NCI-H2081 (cell line): ENCODE measurements around the gene LRP2BP.
A peak's percentile ranks its signal among the peaks of the same experiment; 100 is the strongest.

Source experiments
- DNase-seq, 2 experiments: peaks; one replicate each; lab custom pipeline; 2025; lab: John Stamatoyannopoulos, UW

LRP2BP gene

DNA sequence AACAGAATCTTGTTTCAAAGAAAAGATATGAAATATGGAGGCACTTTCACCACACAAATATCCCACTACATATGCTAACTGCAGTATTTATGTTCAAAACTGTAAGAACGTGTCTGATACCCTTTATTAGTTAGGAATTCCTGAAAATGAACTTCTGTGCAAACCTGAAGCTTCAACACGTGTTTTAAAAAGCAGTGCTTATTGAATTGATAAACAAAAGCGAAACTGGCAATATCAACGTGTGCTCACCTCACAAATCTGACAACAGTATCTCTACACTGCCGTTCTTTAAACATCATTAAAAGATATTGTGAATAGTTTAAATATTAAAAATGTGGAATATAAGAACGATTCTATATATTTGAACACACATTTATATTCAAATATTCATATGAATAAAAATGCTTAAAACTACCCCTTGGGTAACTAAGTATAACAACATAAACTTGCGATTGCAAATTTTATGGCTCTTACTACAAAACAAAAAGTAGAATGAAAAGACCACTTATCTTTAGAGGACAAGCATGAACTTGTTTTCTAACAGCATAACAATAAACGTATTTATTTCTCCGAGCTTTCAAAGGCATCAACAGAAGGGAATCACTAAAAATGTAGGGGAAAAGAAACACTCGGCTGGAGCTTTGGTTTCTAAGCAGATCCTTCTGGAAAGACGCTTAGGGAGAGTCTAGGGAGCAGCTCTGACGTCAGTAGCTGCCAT lies at the start of gene LRP2BP:
LRP2BP (minus strand) TSS at position 687 of the 718 bp plus-strand sequence. CDS start 17,738 bp downstream, outside the sequence.
- DNase-seq = no peak

DNA sequence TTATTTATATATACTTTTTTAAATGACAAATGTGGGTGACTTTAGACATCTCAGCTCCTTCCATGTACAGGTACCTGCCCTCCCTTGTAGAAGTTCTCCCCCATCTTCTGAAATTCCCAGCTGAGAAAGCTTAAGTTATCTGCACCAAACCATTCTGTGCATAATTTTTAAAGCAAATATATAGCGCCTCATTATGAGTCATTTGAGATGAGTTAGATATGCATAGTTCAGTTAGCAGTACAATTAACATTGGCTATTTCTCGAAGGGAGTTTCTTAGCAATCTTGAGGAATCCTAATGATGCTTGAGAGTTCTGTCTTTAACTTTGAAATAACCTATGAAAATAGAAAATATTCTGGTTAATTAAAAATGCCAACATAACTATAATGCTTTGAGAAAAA lies 49.5 kb upstream of the LRP2BP start:
- no peak for DNase-seq

DNA sequence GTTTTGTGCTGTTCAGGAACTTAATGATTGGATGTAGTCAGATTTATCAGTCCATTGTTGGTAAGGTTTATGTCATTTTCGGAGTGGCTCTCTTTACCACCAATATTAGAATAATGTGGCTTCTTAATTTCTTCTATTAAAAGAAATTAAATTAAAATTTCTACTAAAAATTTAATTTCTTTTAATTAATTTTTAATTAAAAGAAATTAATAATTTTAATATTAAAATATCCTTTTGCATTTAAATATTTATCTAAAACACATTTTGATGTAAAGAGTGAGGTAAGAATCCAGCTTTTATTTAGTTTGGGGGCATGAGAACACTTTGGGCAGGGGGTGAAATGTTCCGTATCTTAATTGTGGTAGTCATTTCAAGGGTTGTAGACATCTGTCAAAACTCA lies 45.8 kb upstream of the LRP2BP start:
- DNase-seq = no peak

DNA sequence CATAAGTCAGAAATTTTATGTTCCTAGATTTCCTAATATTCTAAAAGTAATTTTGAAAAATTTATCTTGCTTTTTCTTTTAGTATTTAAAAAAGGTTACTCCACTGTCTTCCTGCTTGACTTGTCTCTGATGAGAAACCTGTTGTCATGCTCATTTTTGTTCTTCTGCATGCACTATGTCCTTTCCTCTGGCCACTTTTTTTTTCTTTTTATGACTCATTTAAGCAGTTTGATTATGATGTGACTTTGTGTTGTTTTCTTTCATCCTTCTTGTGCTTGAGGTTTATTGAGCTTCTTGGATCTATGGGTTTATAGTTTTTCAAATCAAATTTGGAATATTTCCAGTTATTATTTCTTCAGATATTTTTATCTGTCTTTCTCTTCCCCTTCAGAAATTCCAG lies 42.1 kb upstream of the LRP2BP start:
- DNase-seq = no peak

DNA sequence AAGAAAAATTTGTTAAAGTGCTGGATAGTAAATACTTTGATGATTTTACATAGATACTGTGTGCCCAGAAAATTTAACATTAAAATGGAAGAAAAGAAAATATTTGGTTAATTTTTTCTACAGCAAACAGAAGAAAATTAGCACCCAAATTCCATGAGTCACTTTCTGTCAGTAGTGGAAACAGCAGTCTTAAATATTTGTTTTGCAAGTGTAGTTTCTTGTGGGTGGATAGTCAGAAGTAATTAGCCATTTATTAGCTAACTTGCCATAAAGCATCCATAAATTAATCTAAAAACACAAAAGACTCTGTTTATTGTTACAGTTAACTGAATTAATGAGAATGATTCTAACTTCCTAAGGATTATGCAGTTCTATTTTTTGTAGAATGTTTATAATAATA lies 39.7 kb upstream of the LRP2BP start:
- DNase-seq = no peak

DNA sequence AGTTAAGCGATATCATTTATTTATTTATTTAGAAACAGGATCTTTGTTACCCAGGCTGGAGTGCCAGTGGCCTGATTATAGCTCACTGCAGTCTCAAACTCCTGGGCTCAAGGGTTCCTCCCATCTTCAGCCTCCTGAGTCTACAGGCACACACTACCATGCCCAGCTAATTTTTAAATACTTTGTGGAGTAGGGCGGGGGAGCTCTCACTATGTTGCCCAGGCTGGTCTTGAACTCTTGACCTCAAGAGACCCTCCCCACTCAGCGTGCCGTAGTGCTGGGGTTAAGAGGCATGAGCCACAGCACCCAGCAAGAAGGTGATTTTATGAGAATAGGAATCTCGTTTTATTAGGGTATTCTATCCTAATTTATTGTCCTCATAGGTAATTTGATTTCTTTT lies 33.9 kb upstream of the LRP2BP start:
- DNase-seq = no peak

DNA sequence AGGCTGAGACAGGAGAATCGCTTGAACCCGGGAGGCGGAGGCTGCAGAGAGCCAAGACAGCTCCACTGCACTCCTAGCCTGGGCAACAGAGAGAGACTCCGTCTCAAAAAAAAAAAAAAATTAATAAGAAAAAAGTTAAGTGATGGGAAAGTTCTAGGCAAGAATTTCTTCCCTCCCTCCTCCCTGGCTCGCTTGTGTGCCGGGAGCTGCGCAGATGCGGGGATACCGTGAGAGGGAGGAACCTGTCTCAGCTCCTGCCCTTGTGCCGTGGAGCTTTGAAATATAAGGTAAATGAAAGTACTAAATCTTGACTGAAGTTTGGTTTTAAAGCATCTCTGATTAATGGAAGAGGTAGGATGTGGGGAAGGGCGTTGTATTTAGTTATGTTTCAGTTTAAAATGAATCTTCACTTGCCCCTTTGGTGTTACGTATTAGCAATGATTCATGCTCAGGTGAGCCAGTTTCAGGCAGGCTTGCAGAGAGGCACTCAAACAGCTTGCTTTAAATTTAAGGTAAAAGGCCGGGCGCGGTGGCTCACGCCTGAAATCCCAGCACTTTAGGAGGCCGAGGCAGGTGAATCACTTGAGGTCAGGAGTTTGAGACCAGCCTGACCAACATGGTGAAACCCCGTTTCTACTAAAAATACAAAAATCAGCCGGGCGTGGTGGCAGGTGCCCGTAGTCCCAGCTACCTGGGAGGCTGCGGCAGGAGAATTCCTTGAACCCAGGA lies 31.4 kb upstream of the LRP2BP start:
- no peak for DNase-seq

DNA sequence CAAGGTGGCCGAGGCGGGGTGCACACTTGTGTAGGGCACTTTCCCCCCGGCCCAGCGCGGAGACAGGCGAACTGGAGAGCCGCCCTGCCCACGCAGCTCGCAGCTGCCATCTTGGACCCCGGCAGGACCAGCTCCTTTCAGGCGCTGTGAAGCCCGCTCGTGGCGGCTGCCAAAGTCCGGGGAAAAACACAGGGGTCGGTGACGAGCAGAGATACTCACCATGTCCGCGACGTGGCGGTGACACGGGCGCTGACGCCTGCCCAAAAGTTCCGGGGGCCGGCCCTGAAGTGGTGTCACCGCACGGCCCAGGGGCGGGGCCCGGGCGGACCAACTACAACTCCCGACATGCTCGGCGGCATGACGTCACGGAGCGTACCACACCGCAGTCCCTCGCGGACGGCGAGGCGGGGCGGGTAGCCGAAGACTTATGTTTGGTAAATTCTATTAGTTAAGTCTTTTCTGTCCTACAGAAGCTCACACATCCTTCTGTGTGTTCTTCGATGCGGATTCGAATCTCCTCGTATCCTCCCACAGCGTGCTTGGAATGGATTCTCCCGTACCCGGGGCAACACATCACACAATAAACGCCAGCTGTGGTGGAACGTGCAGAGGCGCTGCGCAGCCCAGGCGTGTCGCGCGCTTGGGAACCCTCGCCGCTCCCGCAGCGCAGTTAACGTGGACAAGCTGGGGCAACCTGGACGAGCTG lies 30.1 kb upstream of the LRP2BP start, which contains the start of gene UFSP2:
UFSP2 (minus strand) TSS at position 318 of the 706 bp plus-strand sequence; CDS start at position 222, 96 bp downstream.
- DNase-seq = peak; percentile 67 to 79

DNA sequence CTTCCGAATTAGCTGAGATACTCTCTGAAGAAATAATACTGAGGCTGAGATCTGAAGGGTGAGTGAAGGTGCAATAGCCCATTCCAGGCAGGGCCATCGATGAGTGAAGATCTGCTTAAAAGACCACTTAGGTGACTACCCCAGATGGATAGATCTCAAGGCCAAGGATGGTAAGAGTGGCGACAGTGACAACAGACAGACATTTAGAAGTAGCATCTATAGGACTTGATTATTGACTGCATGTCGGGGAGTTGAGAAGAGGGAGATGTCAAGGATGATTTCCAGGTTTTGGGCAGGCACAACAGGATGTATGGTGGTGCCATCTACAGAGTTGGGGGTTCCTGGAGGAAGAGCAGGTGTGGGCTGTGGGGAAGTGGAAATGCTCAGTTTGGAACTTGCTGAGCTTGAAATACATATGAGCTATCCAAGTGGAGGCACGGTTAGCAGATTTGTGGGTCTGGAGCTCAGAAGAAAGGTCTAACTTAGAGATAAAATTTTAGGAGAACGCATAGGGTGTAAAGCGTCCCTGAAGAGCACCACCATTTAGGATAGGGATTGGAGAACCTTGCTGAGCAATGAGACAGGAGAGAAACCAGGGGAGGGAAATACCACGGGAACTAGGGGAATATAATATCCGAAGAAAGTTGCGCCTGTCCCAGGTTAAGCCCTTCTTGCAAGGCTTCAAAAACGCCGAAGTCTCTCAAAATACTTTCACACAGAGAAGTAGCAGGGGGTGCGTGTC lies 29.4 kb upstream of the LRP2BP start:
- no peak for DNase-seq

DNA sequence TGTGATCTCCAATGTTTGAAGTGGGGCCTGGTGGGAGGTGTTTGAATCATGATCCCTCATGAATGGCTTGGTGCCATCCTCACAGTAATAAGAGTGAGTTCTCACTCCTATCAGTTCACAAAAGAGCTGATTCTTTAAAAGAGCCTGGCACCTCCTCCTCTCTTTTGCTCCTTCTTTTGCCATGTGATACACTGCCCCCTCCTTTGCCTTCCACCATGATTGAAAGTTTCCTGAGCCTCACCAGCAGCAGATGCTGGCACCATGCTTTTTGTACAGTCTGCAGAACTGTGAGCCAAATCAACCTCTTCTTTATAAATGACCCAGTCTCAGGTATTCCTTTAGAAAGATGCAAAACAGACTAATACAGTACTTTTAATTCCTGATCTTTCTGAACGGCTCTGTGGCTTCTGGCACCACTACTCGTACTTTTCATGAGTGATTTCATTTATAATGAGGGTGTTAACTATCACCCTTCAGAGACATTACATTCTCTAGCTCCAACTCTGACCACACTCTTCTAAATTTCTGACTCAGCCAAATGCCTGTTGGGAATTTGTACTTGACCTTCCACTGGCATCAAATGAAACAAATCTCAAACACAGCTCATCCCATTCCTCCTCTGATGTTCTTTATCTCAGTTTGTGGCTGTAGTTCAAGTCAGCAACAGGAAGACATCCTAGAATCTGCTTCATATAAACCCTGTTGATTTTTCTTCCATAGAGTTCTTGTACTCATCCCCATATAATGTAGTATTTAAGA lies 25.8 kb upstream of the LRP2BP start:
- DNase-seq = no peak

DNA sequence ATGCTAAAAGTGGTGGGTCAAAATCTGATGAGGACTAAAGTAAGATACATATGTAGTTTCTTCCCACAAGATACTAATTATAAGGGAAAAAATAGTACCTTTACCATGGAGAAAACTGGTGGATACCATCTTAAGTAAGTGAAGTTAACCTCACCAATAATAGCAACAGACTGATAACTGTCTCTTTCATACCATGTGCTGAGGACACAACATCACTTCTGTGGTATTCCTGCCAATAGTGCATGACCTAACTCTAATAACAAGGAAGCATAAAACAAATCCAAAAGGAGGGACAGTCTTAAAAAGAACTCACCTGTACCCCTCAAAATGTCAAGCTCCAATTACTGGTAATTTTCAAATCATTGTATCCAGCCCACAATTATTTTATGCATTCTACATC lies 21.2 kb upstream of the LRP2BP start:
- no peak for DNase-seq

DNA sequence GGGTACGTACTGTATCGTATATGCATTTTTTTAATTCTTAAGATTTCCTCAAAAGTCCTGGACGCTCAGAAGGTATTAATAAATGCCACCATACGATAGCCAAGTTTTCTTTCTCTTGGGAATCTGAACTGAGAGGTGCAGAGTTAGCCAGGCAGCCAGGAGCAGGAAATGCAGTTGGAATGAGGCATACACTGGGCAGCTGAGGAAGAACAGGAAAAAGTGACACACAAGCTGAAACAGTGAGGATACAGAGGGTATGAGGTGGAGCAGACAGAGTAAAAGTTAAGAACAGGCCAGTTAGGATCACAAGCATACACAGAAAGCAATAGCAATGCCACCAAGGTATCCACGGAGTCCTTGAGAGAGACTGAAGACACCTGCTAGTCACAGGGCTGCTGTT lies 16.7 kb upstream of the LRP2BP start:
- no peak for DNase-seq

DNA sequence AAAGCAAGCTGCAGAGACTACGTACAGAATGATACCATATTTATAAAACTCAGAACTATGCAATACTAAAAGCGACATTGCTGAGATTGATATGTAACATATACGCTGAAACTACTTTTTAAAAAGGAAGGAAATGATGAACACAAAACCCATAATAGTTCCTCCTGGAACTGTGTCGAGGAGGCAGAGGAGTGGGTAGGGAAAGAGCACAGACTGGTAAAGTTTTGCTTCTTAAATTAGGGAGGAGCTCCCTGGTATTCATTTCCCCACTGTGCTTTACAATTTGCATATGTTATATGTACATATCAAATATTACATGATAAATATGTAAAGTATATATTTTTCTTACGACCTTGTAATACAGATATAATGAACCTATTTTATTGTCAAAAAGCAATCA lies 16.1 kb upstream of the LRP2BP start:
- no peak for DNase-seq

DNA sequence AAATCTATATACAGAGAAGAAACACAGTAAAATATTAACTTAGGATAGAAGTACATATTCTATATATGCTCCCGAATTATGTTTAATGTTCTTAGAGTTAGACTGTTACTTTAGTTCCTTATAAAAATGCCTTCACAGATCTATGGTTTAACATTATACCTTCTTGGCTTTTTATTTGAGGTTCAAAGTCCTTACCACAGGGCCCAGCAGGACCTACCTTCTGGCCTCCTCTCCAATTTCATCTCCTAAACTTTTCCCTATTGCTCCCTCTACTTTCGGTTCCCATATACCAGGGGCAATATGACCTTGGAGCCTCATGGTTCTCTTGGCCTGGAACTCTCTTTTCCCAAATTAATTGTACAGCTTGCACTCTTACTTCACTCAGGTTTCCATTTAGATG lies 12.7 kb upstream of the LRP2BP start:
- no peak for DNase-seq

DNA sequence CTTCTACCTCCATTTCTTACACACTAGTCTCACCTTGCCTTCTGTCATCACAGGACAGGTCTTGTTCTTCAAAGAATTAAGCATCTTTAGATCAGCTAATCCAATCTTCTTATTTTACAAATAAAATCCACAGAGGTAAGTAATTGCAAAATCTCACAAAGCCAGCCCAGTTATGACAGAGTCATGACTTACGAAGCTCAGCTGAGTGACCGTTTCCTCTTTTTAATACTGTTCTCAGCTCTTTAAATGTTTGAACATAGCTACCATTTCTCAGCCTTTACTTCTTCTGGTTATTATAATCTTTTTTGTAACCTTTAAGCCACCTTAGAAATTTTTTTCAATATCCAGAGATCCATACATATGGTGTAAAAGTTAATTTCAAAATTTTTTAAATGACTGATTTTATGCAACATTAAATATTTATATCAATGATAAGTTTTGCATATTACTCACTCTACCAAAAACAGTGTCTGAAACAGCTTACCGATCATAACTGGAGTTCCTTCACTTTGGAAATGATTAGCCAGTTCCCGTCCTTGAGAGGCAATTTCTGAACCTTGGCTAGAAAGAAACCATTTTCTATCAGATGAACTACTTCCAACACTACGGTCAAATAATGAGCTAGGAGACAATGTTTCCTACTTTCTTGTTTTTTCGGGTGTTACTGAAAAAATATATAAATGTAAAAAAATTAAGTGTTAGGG lies 9.7 kb upstream of the LRP2BP start:
- no peak for DNase-seq

DNA sequence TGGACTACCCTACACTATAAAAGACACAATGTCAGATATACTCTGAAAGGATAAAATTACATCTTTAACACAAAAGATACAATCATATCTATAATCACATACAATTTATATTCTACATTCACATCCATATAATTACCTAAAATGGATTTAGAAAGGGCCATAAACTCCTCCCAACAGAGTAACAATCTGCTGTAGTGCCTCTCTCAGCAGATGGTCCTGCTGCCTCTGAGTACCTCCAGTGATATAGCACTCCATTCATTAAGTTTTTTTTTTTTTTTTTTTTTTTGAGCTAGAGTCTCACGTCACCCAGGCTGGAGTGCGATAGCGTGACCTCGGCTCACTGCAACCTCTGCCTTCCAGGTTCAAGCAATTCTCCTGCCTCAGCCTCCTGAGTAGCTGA lies 8.3 kb upstream of the LRP2BP start:
- DNase-seq = no peak

DNA sequence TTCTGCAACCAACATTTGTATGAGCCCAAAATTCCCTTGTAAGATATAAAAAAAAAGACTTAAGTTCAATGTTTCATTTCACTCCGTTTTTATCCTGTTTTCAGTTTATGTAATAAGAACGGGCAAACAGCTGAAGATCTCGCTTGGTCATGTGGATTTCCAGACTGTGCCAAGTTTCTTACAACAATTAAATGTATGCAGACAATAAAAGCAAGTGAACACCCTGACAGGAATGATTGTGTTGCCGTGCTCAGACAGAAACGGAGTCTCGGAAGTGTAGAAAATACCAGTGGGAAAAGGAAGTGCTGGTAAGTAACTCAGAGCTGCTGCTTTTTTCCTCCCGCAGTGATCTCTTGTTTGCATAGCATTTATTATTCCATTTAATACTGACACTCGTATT lies 3.7 kb upstream of the LRP2BP start:
- DNase-seq = peak in 1 of 2 experiments; percentile 2

DNA sequence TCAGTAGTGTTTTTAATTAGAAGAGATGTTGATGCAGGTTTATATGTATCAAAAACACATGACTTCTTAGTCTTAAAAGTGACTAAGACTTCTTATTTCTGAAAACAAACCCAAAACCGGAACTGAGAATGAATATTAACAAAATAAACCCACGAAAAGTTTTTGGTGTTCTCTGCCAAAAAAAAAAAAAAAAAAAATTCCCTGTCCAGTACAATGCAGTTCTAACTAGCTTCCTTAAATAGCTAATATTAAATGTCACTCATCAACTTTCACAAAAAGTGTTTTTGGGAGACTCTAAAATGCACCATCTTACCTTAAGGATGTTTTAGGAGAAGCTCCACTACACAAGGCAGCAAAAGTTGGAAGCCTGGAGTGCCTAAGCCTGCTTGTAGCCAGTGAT lies 2.9 kb upstream of the LRP2BP start:
- no peak for DNase-seq

DNA sequence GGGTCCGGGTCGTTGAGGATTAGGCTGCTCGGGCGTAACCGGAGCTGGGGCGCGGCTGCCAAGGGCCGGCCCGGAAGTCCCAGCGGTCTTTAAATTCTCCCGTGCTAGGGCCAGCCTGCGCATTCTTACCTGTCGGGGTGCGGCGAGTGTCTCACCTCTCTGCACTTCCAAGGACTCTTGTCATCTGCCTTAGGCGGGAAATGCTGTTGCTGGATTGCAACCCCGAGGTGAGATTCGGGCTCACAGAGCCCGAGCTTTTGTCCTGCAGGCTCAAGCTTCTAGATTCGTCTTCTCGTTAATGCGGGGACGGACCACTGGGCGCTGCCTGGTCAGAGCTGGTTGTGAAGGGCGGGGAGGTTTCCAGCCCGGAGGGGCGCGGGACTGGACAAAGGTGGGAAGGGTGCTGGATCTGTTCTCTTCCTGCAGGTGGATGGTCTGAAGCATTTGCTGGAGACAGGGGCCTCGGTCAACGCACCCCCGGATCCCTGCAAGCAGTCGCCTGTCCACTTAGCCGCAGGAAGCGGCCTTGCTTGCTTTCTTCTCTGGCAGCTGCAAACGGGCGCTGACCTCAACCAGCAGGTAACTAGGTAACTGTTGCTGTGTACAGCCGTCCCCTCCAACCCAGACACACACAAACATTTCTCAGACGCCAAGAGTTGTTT lies 1.1 kb upstream of the LRP2BP start, which contains the start of gene ANKRD37:
ANKRD37 (plus strand) TSS at position 118 of the 662 bp plus-strand sequence; CDS start at position 201, 83 bp downstream.
- peak in 1 of 2 experiments; percentile 63 for DNase-seq
